Neural cell (in vitro differentiated cells): ENCODE measurements around the gene COMT. TPM values are rescaled to one million over a fixed set of nuclear protein-coding genes. Genes with fewer than 3 reads are reported as not detected.

Experiments used
- H2AFZ ChIP-seq: fragments of 200-600, 300-800 bp; sonication (generic), shearing (Covaris generic); 2 replicates; pipeline ENCODE4 v1.6.0; 2014; ENCODE audit warnings: low read depth, mild to moderate bottlenecking, antibody characterized with exemption, low read length, moderate library complexity
- H3F3A ChIP-seq: fragments of 200-600 bp; shearing (Covaris generic); 2 replicates; pipeline ENCODE4 v1.6.1; 2016; ENCODE audit warnings: mild to moderate bottlenecking, moderate library complexity, mixed read lengths, antibody characterized with exemption, low read length; ENCODE audit not compliant: insufficient read depth, poor library complexity, severe bottlenecking
- H3K27ac ChIP-seq: fragments of 200-600, 300-800 bp; sonication (generic), shearing (Covaris generic); 2 replicates; pipeline ENCODE4 v1.5.1; 2014; ENCODE audit warnings: mild to moderate bottlenecking, low read length, moderate library complexity
- H3K27me3 ChIP-seq: fragments of 300-800, 200-600 bp; sonication (generic), shearing (Covaris generic); 2 replicates; pipeline ENCODE4 v1.6.0; 2014; ENCODE audit warnings: mild to moderate bottlenecking, low read depth, low read length, moderate library complexity; ENCODE audit not compliant: insufficient read depth
- H3K36me3 ChIP-seq: fragments of 300-800, 200-600 bp; sonication (generic), shearing (Covaris generic); 2 replicates; pipeline ENCODE4 v1.5.1; 2014; ENCODE audit warnings: mild to moderate bottlenecking, antibody characterized with exemption, low read length, moderate library complexity; ENCODE audit not compliant: insufficient read depth
- H3K4me2 ChIP-seq: fragments of 300-800, 200-600 bp; sonication (generic), shearing (Covaris generic); 2 replicates; pipeline ENCODE4 v1.6.0; 2014; ENCODE audit warnings: mild to moderate bottlenecking, low read length
- H3K4me3 ChIP-seq: fragments of 300-800, 200-600 bp; sonication (generic), shearing (Covaris generic); 2 replicates; pipeline ENCODE4 v1.5.1; 2014; ENCODE audit warnings: mild to moderate bottlenecking, low read length, moderate library complexity
- H3K79me2 ChIP-seq: fragments of 200-600 bp; shearing (Covaris generic); replicated peaks from 2 replicates; pipeline ENCODE4 v1.6.0; 2014; ENCODE audit warnings: mild to moderate bottlenecking, low read length, moderate library complexity; ENCODE audit not compliant: insufficient read depth
- H3K9ac ChIP-seq: fragments of 300-800, 200-600 bp; sonication (generic), shearing (Covaris generic); 2 replicates; pipeline ENCODE4 v1.6.1; 2016; ENCODE audit warnings: mild to moderate bottlenecking, low read length, mixed read lengths
- H3K9me2 ChIP-seq: fragments of 200-600 bp; shearing (Covaris generic); 2 replicates; pipeline ENCODE4 v1.6.1; 2016; ENCODE audit warnings: mild to moderate bottlenecking, low read length, mixed read lengths; ENCODE audit not compliant: insufficient read depth
- H3K9me3 ChIP-seq: fragments of 200-600, 300-800 bp; sonication (generic), shearing (Covaris generic); 2 replicates; pipeline ENCODE4 v1.6.1; 2016; ENCODE audit warnings: mild to moderate bottlenecking, mixed run types, low read length, moderate library complexity, mixed read lengths
- H4K20me1 ChIP-seq: fragments of 200-600 bp; shearing (Covaris generic); 2 replicates; pipeline ENCODE4 v1.6.1; 2016; ENCODE audit warnings: mild to moderate bottlenecking, mixed run types; ENCODE audit not compliant: insufficient read depth
- EP300 ChIP-seq: fragments of 450-650 bp; conservative IDR thresholded peaks from 2 replicates; pipeline ENCODE4 v1.6.1; 2014; ENCODE audit warnings: antibody characterized with exemption, mild to moderate bottlenecking, moderate library complexity; ENCODE audit not compliant: poor library complexity, severe bottlenecking
- EZH2 ChIP-seq: fragments of 200-600, 300-800 bp; shearing (Covaris generic), sonication (generic); IDR thresholded peaks from 2 replicates; pipeline ENCODE4 v1.6.1; 2014; ENCODE audit warnings: antibody characterized with exemption, low read length, borderline replicate concordance, mild to moderate bottlenecking; ENCODE audit not compliant: insufficient read depth, poor library complexity, severe bottlenecking
- MXI1 ChIP-seq: fragments of 450-650 bp; conservative IDR thresholded peaks from 2 replicates; pipeline ENCODE4 v1.6.1; 2014; ENCODE audit warnings: antibody characterized with exemption, mild to moderate bottlenecking; ENCODE audit not compliant: poor library complexity, severe bottlenecking
- POLR2AphosphoS5 ChIP-seq: IDR thresholded peaks from 2 replicates; pipeline ENCODE4 v1.6.1; 2012
- RAD21 ChIP-seq: fragments of 450-650 bp; conservative IDR thresholded peaks from 2 replicates; pipeline ENCODE4 v1.6.1; 2014; ENCODE audit warnings: antibody characterized with exemption, mild to moderate bottlenecking, moderate library complexity
- SMC3 ChIP-seq: fragments of 450-650 bp; conservative IDR thresholded peaks from 2 replicates; pipeline ENCODE4 v1.6.1; 2014; ENCODE audit warnings: antibody characterized with exemption, mild to moderate bottlenecking, moderate library complexity; ENCODE audit not compliant: poor library complexity
- TAF1 ChIP-seq: IDR thresholded peaks from 2 replicates; pipeline ENCODE4 v1.6.1; 2012; ENCODE audit warnings: low read depth
- polyA plus RNA-seq: library from polyadenylated mRNA; depleted of rRNA; stranded (reverse); fragments of >200 nt; gene quantifications from 2 replicates; pipeline ENCODE4 v1.2.3, GENCODE V29; 2014
- TF ChIP-seq, protein P1 (sequence below): IDR thresholded peaks from 2 replicates; pipeline ENCODE4 v1.6.1; 2012; ENCODE audit warnings: borderline replicate concordance
- TF ChIP-seq, protein P2 (sequence below): fragments of 450-650 bp; IDR thresholded peaks from 2 replicates; pipeline ENCODE4 v1.5.1; 2014; ENCODE audit warnings: antibody characterized with exemption, mild to moderate bottlenecking, moderate library complexity; ENCODE audit not compliant: poor library complexity, severe bottlenecking

The COMT gene
- polyA plus RNA-seq, 1 donor from 2014 or later = 14.2 TPM

DNA sequence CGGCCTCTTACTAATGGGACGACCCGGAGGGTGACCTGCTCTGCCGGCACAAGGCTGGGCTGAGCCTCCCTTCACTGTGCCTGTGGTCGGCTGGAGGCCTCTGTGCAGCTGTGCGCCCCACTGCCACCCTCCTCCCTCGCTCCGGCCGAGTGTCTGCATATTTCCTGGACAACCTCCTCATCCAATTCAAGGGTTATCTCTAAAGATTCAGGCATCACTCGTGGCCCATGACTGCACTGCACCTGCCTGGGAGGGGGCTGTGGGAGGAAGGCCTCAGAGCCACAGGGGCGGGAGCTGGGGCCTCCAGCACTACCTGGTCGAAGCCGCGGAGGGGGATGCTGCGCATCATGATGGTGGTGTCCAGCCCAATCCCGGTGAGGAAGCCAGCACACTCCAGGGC lies 43.8 kb upstream of the COMT start:
- no peaks in the 10 kb centered on the region for H3F3A ChIP-seq
- no peak overlapping the region for H3K4me3 ChIP-seq
- no peaks in the 10 kb centered on the region for H3K36me3 ChIP-seq
- no peaks in the 10 kb centered on the region for H4K20me1 ChIP-seq
- no peaks in the 10 kb centered on the region for H3K27me3 ChIP-seq
- H3K27ac ChIP-seq = no peak overlapping the region
- H3K4me2 ChIP-seq = no peak overlapping the region
- no peak overlapping the region for H2AFZ ChIP-seq
- no peaks in the 10 kb centered on the region for H3K9me3 ChIP-seq
- H3K9ac ChIP-seq = no peak overlapping the region
- no peaks in the 10 kb centered on the region for H3K79me2 ChIP-seq
- H3K9me2 ChIP-seq = no peaks in the 10 kb centered on the region
- no peak for TF ChIP-seq SMC3
- TF ChIP-seq MXI1 = no peak
- TF ChIP-seq RAD21 = no peak
- TF ChIP-seq, protein P1, sequence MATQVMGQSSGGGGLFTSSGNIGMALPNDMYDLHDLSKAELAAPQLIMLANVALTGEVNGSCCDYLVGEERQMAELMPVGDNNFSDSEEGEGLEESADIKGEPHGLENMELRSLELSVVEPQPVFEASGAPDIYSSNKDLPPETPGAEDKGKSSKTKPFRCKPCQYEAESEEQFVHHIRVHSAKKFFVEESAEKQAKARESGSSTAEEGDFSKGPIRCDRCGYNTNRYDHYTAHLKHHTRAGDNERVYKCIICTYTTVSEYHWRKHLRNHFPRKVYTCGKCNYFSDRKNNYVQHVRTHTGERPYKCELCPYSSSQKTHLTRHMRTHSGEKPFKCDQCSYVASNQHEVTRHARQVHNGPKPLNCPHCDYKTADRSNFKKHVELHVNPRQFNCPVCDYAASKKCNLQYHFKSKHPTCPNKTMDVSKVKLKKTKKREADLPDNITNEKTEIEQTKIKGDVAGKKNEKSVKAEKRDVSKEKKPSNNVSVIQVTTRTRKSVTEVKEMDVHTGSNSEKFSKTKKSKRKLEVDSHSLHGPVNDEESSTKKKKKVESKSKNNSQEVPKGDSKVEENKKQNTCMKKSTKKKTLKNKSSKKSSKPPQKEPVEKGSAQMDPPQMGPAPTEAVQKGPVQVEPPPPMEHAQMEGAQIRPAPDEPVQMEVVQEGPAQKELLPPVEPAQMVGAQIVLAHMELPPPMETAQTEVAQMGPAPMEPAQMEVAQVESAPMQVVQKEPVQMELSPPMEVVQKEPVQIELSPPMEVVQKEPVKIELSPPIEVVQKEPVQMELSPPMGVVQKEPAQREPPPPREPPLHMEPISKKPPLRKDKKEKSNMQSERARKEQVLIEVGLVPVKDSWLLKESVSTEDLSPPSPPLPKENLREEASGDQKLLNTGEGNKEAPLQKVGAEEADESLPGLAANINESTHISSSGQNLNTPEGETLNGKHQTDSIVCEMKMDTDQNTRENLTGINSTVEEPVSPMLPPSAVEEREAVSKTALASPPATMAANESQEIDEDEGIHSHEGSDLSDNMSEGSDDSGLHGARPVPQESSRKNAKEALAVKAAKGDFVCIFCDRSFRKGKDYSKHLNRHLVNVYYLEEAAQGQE = no peak
- no peak for TF ChIP-seq EP300
- TF ChIP-seq EZH2 = no peak
- TF ChIP-seq TAF1 = no peak
- TF ChIP-seq, protein P2, sequence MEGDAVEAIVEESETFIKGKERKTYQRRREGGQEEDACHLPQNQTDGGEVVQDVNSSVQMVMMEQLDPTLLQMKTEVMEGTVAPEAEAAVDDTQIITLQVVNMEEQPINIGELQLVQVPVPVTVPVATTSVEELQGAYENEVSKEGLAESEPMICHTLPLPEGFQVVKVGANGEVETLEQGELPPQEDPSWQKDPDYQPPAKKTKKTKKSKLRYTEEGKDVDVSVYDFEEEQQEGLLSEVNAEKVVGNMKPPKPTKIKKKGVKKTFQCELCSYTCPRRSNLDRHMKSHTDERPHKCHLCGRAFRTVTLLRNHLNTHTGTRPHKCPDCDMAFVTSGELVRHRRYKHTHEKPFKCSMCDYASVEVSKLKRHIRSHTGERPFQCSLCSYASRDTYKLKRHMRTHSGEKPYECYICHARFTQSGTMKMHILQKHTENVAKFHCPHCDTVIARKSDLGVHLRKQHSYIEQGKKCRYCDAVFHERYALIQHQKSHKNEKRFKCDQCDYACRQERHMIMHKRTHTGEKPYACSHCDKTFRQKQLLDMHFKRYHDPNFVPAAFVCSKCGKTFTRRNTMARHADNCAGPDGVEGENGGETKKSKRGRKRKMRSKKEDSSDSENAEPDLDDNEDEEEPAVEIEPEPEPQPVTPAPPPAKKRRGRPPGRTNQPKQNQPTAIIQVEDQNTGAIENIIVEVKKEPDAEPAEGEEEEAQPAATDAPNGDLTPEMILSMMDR = no peak
- TF ChIP-seq POLR2AphosphoS5 = no peak

DNA sequence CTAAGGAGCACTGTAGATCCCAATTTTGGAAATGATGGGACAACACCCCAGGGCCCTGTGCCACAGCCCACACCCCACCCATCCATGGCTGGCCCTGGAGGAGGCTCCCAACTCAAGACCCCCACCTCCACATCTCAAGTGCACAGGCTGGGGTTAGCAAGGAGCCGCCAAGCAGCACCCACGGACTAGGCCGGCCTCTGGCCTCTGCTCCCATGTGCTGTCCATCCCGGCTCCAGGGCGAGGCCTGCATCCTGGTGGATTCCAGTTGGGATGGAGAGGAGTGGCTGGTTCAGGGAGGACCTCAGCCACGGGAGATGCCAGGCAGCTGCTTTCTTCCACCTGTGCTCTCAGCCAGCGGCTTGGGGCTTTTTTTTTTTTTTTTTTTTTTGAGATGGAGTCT lies 43.4 kb upstream of the COMT start:
- H3K36me3 ChIP-seq = no peaks in the 10 kb centered on the region
- H4K20me1 ChIP-seq = no peaks in the 10 kb centered on the region
- TF ChIP-seq MXI1 = no peak
- TF ChIP-seq, protein P1 = no peak
- no peak for TF ChIP-seq EP300
- no peak for TF ChIP-seq EZH2
- TF ChIP-seq POLR2AphosphoS5 = no peak
- TF ChIP-seq RAD21 = no peak
- no peaks in the 10 kb centered on the region for H3K9me3 ChIP-seq
- H3K4me2 ChIP-seq = no peak overlapping the region
- no peaks in the 10 kb centered on the region for H3F3A ChIP-seq
- H2AFZ ChIP-seq = no peak overlapping the region
- H3K27ac ChIP-seq = no peak overlapping the region
- H3K9ac ChIP-seq = no peak overlapping the region
- H3K27me3 ChIP-seq = no peaks in the 10 kb centered on the region
- H3K4me3 ChIP-seq = no peak overlapping the region
- H3K79me2 ChIP-seq = no peaks in the 10 kb centered on the region
- H3K9me2 ChIP-seq = no peaks in the 10 kb centered on the region
